ENCODE measurements around the gene CFAP46.
"Not testable (repeated sequence)": the region's sequence is repeated elsewhere in the genome, so short reads cannot be mapped to it uniquely, and the experiment has no call there.

DNA sequence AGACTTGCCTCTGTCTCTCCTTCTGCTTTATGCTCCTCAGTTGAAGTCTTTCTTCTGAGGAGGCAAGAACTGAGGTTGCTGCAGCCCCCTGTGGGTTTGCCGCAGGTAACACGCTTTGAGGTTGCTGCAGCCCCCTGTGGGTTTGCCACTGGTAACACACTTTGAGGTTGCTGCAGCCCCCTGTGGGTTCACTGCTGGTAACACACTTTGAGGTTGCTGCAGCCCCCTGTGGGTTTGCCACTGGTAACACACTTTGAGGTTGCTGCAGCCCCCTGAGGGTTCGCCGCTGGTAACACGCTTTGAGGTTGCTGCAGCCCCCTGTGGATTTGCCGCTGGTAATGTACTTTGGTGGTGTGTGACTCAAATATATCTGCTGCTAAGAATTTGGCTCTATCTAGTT, 48.6 kb downstream of the CFAP46 start:
- not testable (repeated sequence) for TF ChIP-seq ARNTL (CRISPR knock-in tag; IDR thresholded peaks at IDR 0.05; ENCODE audit: borderline replicate concordance, low read depth); ZFP30 (CRISPR knock-in tag; IDR thresholded peaks at IDR 0.05)

Data from SK-N-SH treated with all-trans-retinoic acid at 6 μM for 48 hours (cell line).